AG09309 (cell line): ENCODE results near the gene WDR33.

Experiments
- DNase-seq: peaks from one replicate; pipeline ENCODE4 v3.0.0-alpha.2; 2010; ENCODE audit warnings: low read depth
- H3K4me3 ChIP-seq: 2 replicates; pipeline ENCODE4 v1.5.1; 2011; ENCODE audit warnings: mild to moderate bottlenecking, low read depth, low read length, moderate library complexity; ENCODE audit not compliant: control insufficient read depth
- CTCF ChIP-seq: IDR thresholded peaks from 2 replicates; pipeline ENCODE4 v1.5.1; 2011; ENCODE audit warnings: mild to moderate bottlenecking, low read depth, low read length, inconsistent platforms; ENCODE audit not compliant: insufficient read depth, control insufficient read depth; ENCODE audit errors: missing control alignments

WDR33 gene

GRCh38 chr2:127665267-127665893, 145.6 kb downstream of the WDR33 start:
- no peak overlapping the region for H3K4me3 ChIP-seq
- TF ChIP-seq CTCF = no peak
- DNase-seq = no peak

DNA sequence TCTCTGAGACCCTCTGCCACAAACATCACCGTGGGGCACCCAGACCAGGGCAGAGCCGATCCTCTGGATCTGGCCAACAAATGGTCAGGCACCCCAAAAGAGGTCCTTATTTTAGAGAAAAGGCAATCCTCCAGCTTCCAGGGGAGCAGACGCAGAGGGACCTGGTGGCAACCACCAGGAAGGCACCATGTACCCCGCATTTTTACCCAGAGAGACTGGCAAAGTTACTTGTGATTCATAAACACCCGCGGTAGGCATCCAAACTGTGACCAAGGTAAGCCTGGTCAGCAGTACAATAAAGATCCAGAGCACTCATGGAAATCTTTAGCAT, 146.1 kb downstream of the WDR33 start:
- DNase-seq = no peak
- no peak for TF ChIP-seq CTCF
- H3K4me3 ChIP-seq = no peak overlapping the region

DNA sequence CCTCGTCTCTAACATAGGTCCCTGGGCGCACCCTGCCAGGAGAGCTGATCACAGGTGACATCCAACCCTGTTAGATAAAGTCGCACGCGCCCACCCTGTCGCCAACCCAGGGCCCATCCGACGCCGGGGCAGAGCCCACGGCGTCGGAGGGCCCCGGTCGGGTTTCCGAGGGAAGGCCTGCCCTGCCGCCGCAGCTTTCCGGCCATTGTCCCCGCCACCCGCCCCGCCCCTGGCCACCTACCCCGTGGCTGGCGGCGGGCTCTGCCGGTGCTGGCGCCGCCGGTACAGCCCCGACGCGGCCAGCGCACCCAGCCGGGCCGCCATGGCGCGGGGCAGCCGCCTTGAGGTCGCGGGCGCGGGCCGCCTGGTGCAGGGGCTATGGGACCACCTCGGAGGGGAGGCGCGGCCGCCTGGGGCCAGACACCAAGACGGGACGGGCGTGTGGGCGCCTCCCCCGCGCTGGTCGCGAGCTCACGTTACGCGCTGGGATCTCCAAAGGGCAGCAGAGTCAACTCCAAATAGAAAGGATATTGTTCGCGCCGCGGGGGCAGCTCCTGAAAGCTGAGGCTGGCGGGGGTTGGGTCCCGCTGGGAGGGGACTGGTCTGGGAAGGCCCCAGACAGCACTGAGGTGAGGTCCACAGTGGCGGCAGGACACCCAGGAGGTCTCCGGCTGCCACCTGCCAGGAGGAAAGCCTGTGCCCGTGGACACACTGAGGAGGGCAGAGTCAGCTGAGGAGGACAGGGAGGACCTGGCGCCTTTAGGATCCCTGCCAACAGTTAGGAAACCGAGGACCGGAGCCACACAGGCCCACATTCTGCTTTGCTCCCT, 146.7 kb downstream of the WDR33 start:
- no peak for TF ChIP-seq CTCF
- DNase-seq = no peak
- H3K4me3 ChIP-seq = no peak overlapping the region; the same call in 1 of the 2 replicates

DNA sequence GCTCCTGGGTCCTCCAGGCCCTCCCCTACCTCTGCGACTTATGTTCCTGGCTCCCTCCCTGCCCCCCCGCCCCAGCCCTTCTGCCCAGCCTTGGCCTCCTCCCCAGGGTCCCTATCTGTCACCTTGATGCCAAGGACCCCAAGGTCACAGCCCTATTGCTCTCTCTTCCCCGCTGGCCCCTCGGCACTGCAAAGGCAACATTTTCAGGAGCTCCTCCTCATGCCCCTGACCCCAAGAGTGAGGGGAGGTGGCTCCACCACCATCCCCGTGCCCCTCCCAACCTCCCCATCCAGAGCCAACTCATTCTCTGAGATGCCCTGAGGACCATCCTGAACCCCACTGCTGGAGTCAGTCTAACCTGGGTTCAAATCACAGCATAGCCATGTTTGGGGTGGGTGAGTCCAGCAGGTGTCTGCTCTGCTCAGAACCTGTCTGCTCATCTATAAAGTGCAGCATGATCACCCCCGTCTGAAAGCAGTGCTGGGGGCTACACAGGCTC, 147.4 kb downstream of the WDR33 start:
- no peak for DNase-seq
- no peak for TF ChIP-seq CTCF
- no peak overlapping the region for H3K4me3 ChIP-seq

DNA sequence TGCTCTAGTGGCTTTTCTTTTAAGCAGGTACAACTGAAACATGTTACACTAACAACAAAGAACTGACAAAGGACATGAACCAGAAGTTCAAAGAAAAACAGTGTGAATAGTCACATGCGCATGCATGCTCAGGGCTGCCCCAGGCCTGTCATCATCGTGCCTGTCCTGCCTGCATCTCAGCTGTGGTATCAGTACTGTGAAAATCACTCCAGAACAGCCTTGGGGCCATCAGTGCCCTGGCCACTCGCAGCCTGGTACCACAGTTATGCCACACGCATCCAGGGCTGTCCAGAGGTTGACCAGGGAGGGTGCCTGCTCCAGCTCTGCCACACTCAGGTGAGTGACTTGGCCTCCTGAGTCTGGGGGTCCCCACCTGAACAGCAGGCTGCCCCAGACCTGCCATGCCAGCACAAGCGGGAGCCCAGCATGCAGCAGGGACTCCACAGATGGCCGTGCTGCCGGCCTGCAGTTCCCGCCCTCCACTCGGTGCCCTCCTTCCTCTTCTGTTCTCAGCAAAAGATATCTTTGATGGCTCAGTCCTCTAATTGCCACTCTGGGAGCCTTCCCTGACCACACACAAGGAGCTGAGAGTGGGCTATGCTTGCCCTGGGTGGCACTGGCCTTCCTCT, 147.9 kb downstream of the WDR33 start:
- no peak for DNase-seq
- no peak overlapping the region for H3K4me3 ChIP-seq
- no peak for TF ChIP-seq CTCF

- H3K4me3 ChIP-seq = no peak overlapping the region
- no peak for TF ChIP-seq CTCF
- no peak for DNase-seq
Measured at GRCh38 chr2:127661949-127662510, 148.9 kb downstream of the WDR33 start.
